Right lobe of liver (tissue), 4 donors: Measurements from ENCODE around the gene ITGA4.

Experiments
- CTCF ChIP-seq, 4 donors: fragments of 200-600 bp in 3 of 4; fragments of 450-650 bp in 1 of 4; IDR thresholded peaks; one replicate each; pipeline versions ENCODE4 v1.5.1 to v1.8.0; 2016 to 2022; ENCODE audit warnings: antibody characterized with exemption in 4 of 4, mild to moderate bottlenecking in 2 of 4
- POLR2A ChIP-seq: fragments of 450-650 bp; IDR thresholded peaks from one replicate; pipeline ENCODE4 v1.6.1; 2017; ENCODE audit warnings: antibody characterized with exemption, mild to moderate bottlenecking
- donor health status: DM: no; HTN: no; CAD: no.
- donor health status: DM: no; HTN: no; CAD: no.
- donor health status: DM: no; HTN: yes; CAD: no.

DNA sequence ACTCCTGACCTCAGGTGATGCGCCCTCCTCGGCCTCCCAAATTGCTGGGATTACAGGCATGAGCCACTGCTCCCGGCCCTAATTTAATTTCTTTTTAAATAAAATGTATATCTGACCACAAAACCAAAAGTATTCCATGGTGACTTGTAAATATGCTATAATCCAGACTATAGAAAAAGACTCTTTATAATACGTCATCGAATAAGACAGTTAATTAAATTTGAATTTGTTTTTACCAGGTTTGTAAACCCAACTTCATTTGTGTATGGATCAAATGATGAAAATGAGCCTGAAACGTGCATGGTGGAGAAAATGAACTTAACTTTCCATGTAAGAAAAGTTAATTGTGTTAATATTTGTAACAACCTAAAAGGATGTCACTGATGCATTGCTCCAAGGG lies 69.9 kb downstream of the ITGA4 start:
- no peak for TF ChIP-seq CTCF (IDR thresholded peaks at IDR 0.05)
- TF ChIP-seq POLR2A, result no peak
